HG03103 (cell line): ENCODE data around the gene C5.

Experiments
- ATAC-seq: cut with Tn5 transposase; IDR thresholded peaks from one replicate; pipeline ENCODE4 v1.9.1; 2021; ENCODE audit warnings: low read depth; ENCODE audit not compliant: unreplicated experiment

The C5 gene

DNA sequence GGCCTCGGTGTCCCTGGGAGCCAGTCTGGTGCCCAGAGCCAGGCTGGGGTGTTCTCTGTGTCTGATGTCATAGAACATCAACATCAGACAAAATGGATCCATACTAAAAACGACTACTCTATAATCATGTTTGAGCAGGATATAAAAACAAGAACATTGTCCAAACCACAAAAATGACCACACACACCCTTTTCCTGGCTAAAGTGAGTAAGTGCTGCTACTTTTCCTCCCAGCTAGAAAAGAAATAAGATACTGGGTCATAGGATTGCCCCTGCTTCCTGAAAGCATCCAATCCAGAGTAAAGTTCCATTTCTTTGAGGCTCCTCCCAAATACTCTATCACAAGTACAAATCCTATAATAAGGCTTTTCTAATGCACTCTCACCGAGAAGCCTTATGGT lies 103.8 kb downstream of the C5 start:
- no peak for ATAC-seq

DNA sequence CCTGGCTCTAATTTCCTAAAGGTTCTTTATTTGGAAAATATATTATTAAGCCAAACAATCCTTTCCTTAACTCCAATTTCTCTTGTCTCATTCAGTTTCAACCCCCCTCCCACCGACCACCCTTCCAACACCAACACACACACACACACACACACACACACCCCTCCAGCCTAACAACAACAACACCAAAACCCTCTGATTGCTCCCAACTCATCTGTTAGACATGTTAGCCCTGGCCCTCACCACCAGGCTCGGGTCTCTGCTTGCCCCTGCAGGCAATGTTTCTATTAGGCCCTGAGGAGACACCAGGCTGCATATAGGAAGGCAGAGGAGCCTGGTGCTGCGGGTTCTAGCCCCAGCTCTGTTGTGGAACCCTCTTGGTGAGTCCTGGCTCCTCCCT lies 105.1 kb downstream of the C5 start:
- no peak for ATAC-seq

DNA sequence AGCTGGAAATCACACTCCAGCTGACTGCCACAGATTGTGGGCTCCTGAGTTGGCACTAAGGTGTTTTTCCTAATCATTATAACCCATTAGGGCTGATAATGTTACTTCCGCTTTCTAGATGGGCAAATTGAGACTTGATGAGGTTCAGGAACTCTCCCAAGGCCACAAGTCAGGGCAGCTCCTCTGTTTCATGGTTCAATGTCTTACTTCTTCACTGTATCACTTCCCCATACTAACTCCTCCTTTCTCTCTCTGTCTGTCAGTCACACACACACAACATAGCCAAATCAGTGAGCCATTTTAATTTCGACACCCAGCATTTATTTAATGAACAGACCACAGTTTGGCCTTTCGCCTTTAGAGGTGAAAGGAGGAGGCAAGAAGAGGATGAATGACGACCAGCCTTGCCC lies 105.6 kb downstream of the C5 start:
- ATAC-seq, result peak; percentile 99

DNA sequence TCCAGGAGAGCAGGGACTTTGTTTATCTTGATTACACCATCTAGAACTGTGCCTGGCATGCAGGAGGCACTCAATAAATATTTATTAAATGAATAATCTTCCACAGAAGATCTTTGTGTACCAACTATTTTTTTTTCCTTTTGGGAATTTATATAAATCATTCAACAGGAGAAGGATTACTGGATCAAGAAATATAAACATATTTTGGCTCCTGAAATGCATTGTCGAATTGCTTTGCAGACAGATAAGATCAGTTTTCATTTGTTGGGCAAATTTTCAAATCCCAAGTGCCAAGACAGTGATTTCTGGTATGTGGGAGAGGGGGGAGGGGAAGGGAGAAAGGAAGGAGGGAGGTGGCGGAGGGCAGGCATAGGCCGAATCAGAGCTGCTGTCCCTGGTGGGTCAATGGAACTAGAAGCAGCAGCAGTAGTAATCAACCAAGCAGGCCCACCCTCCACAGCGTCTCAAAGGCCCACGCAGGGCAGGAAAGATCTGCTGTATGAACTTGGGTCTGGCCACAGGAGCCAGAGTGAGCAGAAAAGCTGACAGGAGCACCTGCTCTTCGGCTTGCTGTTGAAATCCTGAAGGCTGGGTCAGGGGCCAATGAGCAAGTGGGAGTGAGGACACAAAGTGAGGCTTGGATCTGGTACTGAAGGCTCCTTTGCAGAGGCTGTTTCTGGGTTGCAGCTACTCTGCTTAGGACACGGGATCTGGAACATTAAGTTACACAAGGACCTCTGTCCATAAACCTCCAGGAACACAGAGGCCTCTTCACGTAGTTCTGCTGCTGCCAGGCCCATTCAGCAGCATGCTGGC lies 107.7 kb downstream of the C5 start:
- ATAC-seq, result no peak

DNA sequence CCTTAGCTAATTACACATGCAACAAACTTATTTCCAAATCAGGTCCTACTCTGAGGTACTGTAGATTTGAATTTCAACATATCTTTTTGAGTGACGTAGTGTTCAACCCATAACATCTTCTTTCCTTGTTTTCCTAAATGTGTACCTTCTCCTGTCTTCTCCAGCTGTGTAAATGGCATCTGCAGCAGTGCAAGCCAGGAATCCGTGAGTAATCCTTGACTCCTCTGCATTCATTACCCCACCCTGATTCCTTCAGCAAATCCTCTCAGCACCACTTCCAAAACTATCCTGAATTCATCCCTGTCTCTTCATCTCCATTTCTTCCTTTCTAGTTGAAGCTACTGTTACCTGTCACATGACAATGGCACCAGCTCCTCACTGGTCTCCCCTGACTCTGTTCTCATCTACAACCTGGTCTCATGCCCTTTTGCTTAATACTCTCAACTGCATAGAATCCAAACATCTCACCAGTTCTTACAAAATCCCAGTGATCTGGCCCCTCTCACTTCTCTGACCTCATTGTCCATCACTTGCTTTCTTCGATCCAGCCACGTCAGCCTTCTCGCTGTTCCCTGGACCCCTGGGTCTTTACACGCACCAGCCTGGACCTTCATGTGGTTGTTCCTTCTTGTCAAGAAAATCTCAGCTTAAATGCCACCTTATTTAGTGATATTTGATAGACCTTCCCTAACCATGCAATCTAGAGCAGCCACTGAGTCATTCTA lies 108.9 kb downstream of the C5 start:
- ATAC-seq, result no peak

- ATAC-seq, result no peak
These were observed 109.5 kb downstream of the C5 start for GRCh38 chr9:120940573-120940972.

- no peak for ATAC-seq
These were observed 111.2 kb downstream of the C5 start for GRCh38 chr9:120938851-120939250.

DNA sequence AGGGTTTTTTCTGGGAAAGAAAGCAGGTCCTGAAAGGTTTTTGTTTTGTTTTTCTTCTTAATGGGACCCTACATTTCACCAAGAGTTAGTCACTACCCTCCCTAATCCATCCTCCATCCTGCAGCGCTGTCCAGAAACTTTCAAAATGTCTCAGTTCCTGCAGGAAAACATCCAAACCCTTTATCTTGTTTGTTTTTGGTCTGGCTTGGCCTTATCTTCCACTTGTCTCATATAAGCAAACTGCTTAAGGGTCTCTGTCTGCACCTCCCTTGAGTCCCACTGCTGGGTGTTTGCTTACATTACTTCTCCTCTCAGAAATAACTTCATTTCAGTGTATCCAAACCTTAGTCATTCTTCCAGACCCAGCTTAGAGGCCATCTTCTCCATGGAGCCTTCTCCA lies 112.5 kb downstream of the C5 start:
- ATAC-seq, result no peak

DNA sequence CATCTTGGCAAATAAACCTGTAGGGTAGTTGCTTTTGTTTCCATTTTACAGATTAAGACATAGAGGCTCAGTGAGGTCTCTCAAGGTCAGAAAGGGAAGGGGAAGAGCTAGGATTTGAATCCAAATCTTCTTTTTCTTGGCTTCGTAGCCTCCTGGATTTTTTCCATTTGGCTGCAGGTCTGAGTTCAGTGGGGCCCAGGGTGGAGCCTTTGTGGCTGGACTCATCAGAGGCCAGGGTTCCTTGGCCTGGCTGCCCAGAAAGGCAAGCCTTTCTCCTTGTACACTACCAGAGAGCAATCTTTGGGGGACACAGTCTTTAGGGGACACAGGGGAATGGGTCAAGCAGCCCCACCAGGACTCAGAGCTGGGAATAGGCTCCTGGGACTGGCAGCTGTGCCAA lies 112.9 kb downstream of the C5 start:
- ATAC-seq, result no peak

DNA sequence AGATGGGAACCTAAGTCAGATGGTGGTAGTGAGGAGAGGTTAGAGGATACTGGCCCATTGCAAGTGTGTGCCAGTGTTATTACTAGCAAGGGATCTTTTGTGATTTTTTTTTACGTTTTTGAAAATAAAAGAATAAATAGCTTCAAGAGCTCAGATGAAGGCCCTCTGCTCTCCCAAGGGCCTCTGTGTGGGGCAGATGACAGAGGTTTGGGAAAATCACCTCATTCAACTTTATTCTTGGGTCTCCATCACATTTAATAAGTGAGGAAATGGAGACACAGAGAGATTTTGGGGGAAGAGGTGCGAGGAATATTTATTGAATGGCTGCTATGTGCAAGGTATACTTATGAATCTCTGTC lies 113.3 kb downstream of the C5 start:
- no peak for ATAC-seq

GRCh38 chr9:120936011-120936763 lies 113.9 kb downstream of the C5 start:
- no peak for ATAC-seq

GRCh38 chr9:120935383-120935857 lies 114.7 kb downstream of the C5 start:
- ATAC-seq, result no peak

GRCh38 chr9:120934281-120934680 lies 115.8 kb downstream of the C5 start:
- no peak for ATAC-seq

DNA sequence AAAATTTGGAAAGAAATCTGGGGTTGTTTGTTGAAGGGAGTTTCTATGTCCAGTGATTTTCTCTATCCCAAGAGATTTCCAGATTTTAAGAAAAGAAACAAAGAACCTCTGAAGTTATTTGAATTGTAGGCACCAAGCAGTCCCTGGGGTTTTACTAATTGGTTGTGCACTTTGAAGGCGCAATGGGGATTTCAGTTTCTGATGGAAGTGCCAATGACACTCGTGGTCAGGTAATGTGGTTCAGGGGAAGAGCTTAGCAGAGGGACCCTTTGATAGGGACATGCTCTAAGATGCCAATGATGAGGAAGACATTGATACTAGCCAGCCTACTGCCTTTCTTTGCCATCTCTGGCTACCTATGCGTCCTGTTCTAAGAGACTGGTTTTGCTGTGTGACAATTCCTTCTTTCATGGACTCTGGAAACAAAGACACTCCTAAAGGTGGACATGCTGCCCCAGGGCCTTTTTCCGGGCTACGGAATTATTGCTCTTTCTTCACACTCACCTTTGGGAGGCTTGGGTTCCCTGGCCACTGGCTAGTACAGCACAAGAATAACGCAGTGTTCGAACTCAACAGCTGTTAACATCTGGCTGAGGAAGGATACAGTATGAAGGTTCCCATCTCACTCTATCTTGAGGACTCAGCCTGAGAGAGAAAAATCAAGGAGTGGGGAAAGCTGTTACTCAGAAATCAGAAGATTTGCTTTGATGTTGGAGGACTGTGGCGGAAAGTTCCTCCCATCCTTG lies 116.6 kb downstream of the C5 start:
- ATAC-seq, result no peak

DNA sequence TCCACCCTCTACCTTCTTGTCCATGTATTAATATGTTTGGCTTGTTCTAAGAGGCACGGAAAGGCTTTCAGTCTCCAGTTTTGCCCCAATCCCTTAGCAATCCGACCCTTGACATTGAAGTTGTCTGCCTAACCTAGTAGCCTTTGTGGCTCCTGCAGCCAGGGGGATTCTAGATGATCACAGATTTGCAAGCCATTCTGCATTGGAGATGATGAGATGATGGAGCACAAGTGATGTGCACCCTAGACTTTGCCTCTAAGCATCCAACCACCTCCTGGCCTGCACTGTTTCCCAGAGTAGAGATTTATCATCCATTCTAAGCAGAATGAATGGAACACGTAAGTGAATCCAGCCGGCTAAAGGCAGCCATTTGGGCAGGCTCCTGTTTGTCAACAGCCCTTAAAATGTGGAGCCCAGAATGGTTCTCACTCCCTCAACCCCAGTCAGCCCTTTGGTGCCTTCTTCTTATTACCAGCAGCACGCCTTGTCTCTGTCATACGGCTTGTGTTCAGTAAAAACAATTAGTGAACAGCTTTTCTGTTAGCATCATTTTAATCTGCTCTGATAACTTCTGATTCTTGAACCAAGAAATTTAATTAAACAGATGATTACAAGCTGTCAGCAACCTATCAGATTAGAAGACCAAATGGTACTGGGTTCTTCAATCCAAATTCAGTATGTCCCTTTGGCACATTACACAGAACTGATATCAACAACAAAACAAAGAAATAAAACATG lies 117.8 kb downstream of the C5 start:
- no peak for ATAC-seq

GRCh38 chr9:120931231-120932085 lies 118.6 kb downstream of the C5 start:
- ATAC-seq, result peak; percentile 41

DNA sequence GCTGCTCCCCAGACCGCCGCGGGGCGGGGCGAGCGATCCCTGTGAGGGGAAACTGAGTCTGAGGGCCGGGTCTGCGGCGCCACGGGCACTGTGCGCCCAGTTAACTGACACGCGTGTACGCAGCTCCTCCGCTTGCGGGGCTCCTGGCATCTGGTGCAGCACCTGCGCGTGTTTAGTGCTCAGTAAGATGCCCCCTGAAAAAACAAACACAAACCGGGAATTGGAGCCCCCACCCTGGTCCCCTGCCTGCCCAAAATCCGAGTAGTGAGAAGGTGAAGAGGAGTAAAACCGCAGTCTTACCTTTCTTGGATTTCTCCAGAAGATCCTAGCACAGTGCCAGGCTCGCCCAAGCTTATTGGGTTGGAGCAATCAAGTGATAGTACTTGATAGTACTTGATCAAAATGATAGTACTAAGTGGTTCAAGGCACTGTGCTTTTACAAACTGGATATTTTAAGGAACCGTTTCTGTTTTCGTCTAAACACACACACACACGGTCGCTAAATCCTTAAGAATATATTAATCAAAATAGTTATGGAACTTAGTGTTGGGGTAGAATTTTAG lies 120.8 kb downstream of the C5 start:
- no peak for ATAC-seq

DNA sequence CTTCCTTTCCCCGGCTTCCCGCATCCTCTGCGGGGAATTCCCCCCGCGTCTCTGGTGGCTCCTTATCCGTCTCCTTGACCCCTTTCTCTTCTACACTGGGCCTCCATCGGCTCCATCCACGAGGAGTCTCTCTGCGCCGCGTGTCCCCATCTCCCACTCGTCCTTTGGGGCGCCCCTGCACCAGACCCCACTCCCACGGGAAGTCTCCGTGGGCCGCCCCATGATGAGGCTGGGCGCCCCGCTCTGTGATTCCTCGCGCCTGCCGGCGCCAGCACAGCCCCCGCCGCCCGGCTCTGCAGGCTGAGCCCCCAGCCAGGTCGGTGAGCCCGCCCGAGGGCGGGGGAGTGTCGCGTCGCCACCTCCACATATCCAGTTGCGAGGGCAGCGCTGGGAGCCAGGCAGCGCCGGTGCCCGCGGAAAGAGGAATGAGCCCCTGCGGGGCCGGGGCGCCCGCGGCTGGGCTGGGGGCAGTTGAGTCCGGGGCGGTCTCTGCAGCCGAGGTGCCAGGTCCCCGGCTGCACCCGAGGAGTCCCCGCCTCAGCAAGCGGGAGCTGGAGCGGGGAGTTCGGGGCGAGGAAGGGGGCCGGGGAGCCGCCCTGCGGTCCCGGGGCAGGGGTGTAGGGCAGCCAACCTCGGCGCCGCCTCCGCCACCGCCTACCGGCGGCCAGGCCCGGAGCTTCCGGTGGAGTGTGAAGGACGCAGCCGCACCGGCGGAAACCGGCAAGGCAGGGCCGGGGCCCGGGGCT lies 121.4 kb downstream of the C5 start:
- peak; percentile 25 for ATAC-seq
